ENCODE measurements around the gene TAF15.

Gene TAF15

DNA sequence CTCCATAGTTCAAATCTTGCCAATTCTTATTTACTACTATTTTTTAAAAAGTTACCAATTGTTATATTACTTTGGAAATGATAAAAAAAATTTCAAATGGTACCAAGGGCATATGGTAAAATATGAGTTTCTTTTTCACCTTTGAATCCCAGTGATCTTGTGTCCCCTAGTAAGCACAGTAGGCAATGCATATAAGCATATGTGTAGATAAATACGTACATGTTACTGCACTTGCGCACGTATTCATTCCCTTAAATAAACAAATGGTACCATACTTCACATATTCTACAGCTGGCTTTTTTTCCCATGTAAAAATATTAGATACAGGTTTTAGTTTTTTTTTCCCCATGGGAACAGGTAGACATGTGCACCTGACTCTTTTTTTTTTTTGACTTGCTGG, 31.8 kb downstream of the TAF15 start:
- Histone ChIP-seq H2BK120ac (ENCODE audit: low read depth, low read length) (no peak overlapping the region), H3K27me3 (ENCODE audit: control insufficient read depth in 3 of 3, insufficient read depth in 3 of 3, low read depth in 1 of 3, low read length in 3 of 3) (no peaks in the 10 kb centered on the region), H2BK15ac (ENCODE audit: low read length) (no peak overlapping the region), H3K18ac (ENCODE audit: low read length) (no peak overlapping the region), H3K23ac (ENCODE audit: low read depth, low read length, poor library complexity) (no peak overlapping the region), H4K91ac (ENCODE audit: low read depth, low read length, poor library complexity) (no peak overlapping the region), H3K79me1 (ENCODE audit: low read depth, low read length) (peaks cover 2% of the 10 kb centered on the region), H3K4me2 (ENCODE audit: insufficient read depth, low read length, poor library complexity, severe bottlenecking) (no peak overlapping the region), H3K9ac (ENCODE audit: low read depth, low read length, poor library complexity) (no peak overlapping the region), H3K14ac (ENCODE audit: low read length) (no peak overlapping the region), H3K36me3 (replicated peaks in 1 of 2; ENCODE audit: control insufficient read depth in 2 of 2, insufficient read depth in 2 of 2, low read length in 2 of 2) (peaks cover 46 to 99% of the 10 kb centered on the region in 2 donors), H3K4me1 (ENCODE audit: control insufficient read depth in 2 of 2, insufficient read depth in 1 of 2, low read depth in 1 of 2, low read length in 2 of 2) (no peaks in the 10 kb centered on the region), H2BK5ac (ENCODE audit: low read length) (no peak overlapping the region), H3K9me3 (replicated peaks in 1 of 2; ENCODE audit: control insufficient read depth in 2 of 2, insufficient read depth in 1 of 2, low read depth in 1 of 2, low read length in 2 of 2) (no peaks in the 10 kb centered on the region), H2AFZ (ENCODE audit: low read length) (no peak overlapping the region), H2BK12ac (ENCODE audit: low read length) (no peak overlapping the region), H2AK5ac (ENCODE audit: low read depth, low read length) (no peak overlapping the region), H4K8ac (ENCODE audit: low read depth, low read length) (no peak overlapping the region), H3K4ac (ENCODE audit: low read length) (no peak overlapping the region), H3K4me3 (ENCODE audit: low read length in 2 of 2) (no peak overlapping the region), H3K27ac (replicated peaks; ENCODE audit: low read length) (no peak overlapping the region)
- no CpG with 5 or more reads among the region's 3 CpGs for WGBS, 2 donors (ENCODE audit: extremely low coverage in 2 of 2, insufficient read length in 2 of 2, insufficient replicate concordance in 1 of 2)
- no peak for DNase-seq (ENCODE audit: low spot score)

DNA sequence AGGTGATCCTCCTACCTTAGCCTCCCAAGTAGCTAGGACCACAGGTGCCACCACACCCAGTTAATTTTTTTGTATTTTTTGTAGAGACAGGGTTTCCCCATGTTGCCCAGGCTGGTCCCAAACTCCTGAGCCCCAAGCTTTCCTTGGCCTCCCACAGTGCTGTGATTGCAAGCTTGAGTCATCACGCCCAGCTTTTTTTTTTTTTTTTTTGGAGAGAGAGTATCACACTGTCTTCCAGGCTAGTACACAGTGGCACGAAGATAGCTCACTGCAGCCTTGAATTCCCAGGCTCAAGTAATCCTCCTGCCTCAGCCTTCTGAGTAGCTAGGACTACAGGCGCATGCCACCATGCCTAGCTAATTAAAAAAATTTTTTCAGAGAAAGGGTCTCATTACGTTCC, 32.2 kb downstream of the TAF15 start:
- H3K79me1 ChIP-seq (ENCODE audit: low read depth, low read length) = peaks cover 2% of the 10 kb centered on the region
- H2BK15ac ChIP-seq (ENCODE audit: low read length) = no peak overlapping the region
- no peak for DNase-seq (ENCODE audit: low spot score)
- H2AK5ac ChIP-seq (ENCODE audit: low read depth, low read length) = no peak overlapping the region
- H3K14ac ChIP-seq (ENCODE audit: low read length) = no peak overlapping the region
- no peak overlapping the region for H2BK12ac ChIP-seq (ENCODE audit: low read length)
- H3K9me3 ChIP-seq (replicated peaks in 1 of 2; ENCODE audit: control insufficient read depth in 2 of 2, insufficient read depth in 1 of 2, low read depth in 1 of 2, low read length in 2 of 2) = no peaks in the 10 kb centered on the region
- no peak overlapping the region for H3K23ac ChIP-seq (ENCODE audit: low read depth, low read length, poor library complexity)
- H3K4me2 ChIP-seq (ENCODE audit: insufficient read depth, low read length, poor library complexity, severe bottlenecking) = no peak overlapping the region
- no peak overlapping the region for H4K91ac ChIP-seq (ENCODE audit: low read depth, low read length, poor library complexity)
- no peak overlapping the region for H2AFZ ChIP-seq (ENCODE audit: low read length)
- no peaks in the 10 kb centered on the region for H3K27me3 ChIP-seq (ENCODE audit: control insufficient read depth in 3 of 3, insufficient read depth in 3 of 3, low read depth in 1 of 3, low read length in 3 of 3)
- H3K18ac ChIP-seq (ENCODE audit: low read length) = no peak overlapping the region
- WGBS, 2 donors (ENCODE audit: extremely low coverage in 2 of 2, insufficient read length in 2 of 2, insufficient replicate concordance in 1 of 2) = no CpG with 5 or more reads among the region's 4 CpGs
- H3K4ac ChIP-seq (ENCODE audit: low read length) = no peak overlapping the region
- H2BK120ac ChIP-seq (ENCODE audit: low read depth, low read length) = no peak overlapping the region
- no peak overlapping the region for H3K9ac ChIP-seq (ENCODE audit: low read depth, low read length, poor library complexity)
- no peak overlapping the region for H4K8ac ChIP-seq (ENCODE audit: low read depth, low read length)
- no peak overlapping the region for H2BK5ac ChIP-seq (ENCODE audit: low read length)
- peaks cover 46 to 99% of the 10 kb centered on the region in 2 donors for H3K36me3 ChIP-seq (replicated peaks in 1 of 2; ENCODE audit: control insufficient read depth in 2 of 2, insufficient read depth in 2 of 2, low read length in 2 of 2)
- no peak overlapping the region for H3K27ac ChIP-seq (replicated peaks; ENCODE audit: low read length)
- no peak overlapping the region for H3K4me3 ChIP-seq (ENCODE audit: low read length in 2 of 2)
- no peaks in the 10 kb centered on the region for H3K4me1 ChIP-seq (ENCODE audit: control insufficient read depth in 2 of 2, insufficient read depth in 1 of 2, low read depth in 1 of 2, low read length in 2 of 2)

GRCh38 chr17:35842239-35842638, 33.0 kb downstream of the TAF15 start:
- H2BK15ac ChIP-seq (ENCODE audit: low read length) = no peak overlapping the region
- H3K36me3 ChIP-seq (replicated peaks in 1 of 2; ENCODE audit: control insufficient read depth in 2 of 2, insufficient read depth in 2 of 2, low read length in 2 of 2) = peaks cover 42 to 99% of the 10 kb centered on the region in 2 donors
- no peak overlapping the region for H2BK12ac ChIP-seq (ENCODE audit: low read length)
- H4K91ac ChIP-seq (ENCODE audit: low read depth, low read length, poor library complexity) = no peak overlapping the region
- H2AK5ac ChIP-seq (ENCODE audit: low read depth, low read length) = no peak overlapping the region
- no peak for DNase-seq (ENCODE audit: low spot score)
- no peak overlapping the region for H3K23ac ChIP-seq (ENCODE audit: low read depth, low read length, poor library complexity)
- no peaks in the 10 kb centered on the region for H3K9me3 ChIP-seq (replicated peaks in 1 of 2; ENCODE audit: control insufficient read depth in 2 of 2, insufficient read depth in 1 of 2, low read depth in 1 of 2, low read length in 2 of 2)
- 100% methylated on average over 1 of the region's 5 CpGs; no CpG with 5 or more reads in 1 of the 2 donors for WGBS, 2 donors (ENCODE audit: extremely low coverage in 2 of 2, insufficient read length in 2 of 2, insufficient replicate concordance in 1 of 2)
- no peak overlapping the region for H3K27ac ChIP-seq (replicated peaks; ENCODE audit: low read length)
- H3K4me1 ChIP-seq (ENCODE audit: control insufficient read depth in 2 of 2, insufficient read depth in 1 of 2, low read depth in 1 of 2, low read length in 2 of 2) = no peaks in the 10 kb centered on the region
- H4K8ac ChIP-seq (ENCODE audit: low read depth, low read length) = no peak overlapping the region
- no peak overlapping the region for H3K18ac ChIP-seq (ENCODE audit: low read length)
- no peak overlapping the region for H2BK5ac ChIP-seq (ENCODE audit: low read length)
- H3K14ac ChIP-seq (ENCODE audit: low read length) = no peak overlapping the region
- H2AFZ ChIP-seq (ENCODE audit: low read length) = no peak overlapping the region
- H3K79me1 ChIP-seq (ENCODE audit: low read depth, low read length) = peaks cover 2% of the 10 kb centered on the region
- no peak overlapping the region for H2BK120ac ChIP-seq (ENCODE audit: low read depth, low read length)
- no peak overlapping the region for H3K9ac ChIP-seq (ENCODE audit: low read depth, low read length, poor library complexity)
- no peak overlapping the region for H3K4me2 ChIP-seq (ENCODE audit: insufficient read depth, low read length, poor library complexity, severe bottlenecking)
- H3K4ac ChIP-seq (ENCODE audit: low read length) = no peak overlapping the region
- H3K4me3 ChIP-seq (ENCODE audit: low read length in 2 of 2) = no peak overlapping the region
- H3K27me3 ChIP-seq (ENCODE audit: control insufficient read depth in 3 of 3, insufficient read depth in 3 of 3, low read depth in 1 of 3, low read length in 3 of 3) = no peaks in the 10 kb centered on the region

DNA sequence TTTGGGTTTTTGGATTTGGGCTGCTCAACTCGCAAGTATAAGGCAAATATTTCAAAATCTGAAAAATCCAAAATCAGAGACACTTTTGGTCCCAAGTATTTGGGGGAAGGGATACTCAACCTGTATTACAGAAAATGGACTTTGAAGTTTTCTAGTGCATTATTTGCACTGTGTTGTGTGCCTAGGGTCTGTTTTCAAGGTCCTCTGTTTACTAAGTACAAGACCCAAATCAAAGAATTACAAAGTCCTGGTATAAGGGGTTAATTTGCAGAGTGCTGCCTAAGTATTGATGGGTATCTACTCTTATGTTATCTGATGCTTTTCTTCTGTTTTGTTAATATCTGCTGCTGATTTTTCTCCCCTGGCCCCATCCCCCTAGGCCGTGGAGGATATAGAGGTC, 34.4 kb downstream of the TAF15 start:
- no peaks in the 10 kb centered on the region for H3K4me1 ChIP-seq (ENCODE audit: control insufficient read depth in 2 of 2, insufficient read depth in 1 of 2, low read depth in 1 of 2, low read length in 2 of 2)
- H2AK5ac ChIP-seq (ENCODE audit: low read depth, low read length) = no peak overlapping the region
- H3K14ac ChIP-seq (ENCODE audit: low read length) = no peak overlapping the region
- H3K23ac ChIP-seq (ENCODE audit: low read depth, low read length, poor library complexity) = no peak overlapping the region
- H4K8ac ChIP-seq (ENCODE audit: low read depth, low read length) = no peak overlapping the region
- no peak overlapping the region for H3K4ac ChIP-seq (ENCODE audit: low read length)
- no peak overlapping the region for H2AFZ ChIP-seq (ENCODE audit: low read length)
- H3K27ac ChIP-seq (replicated peaks; ENCODE audit: low read length) = no peak overlapping the region
- peaks cover 2% of the 10 kb centered on the region for H3K79me1 ChIP-seq (ENCODE audit: low read depth, low read length)
- H3K27me3 ChIP-seq (ENCODE audit: control insufficient read depth in 3 of 3, insufficient read depth in 3 of 3, low read depth in 1 of 3, low read length in 3 of 3) = no peaks in the 10 kb centered on the region
- DNase-seq (ENCODE audit: low spot score) = no peak
- no peak overlapping the region for H4K91ac ChIP-seq (ENCODE audit: low read depth, low read length, poor library complexity)
- no peak overlapping the region for H3K9ac ChIP-seq (ENCODE audit: low read depth, low read length, poor library complexity)
- no peak overlapping the region for H3K18ac ChIP-seq (ENCODE audit: low read length)
- no peak overlapping the region for H2BK12ac ChIP-seq (ENCODE audit: low read length)
- peaks cover 42 to 99% of the 10 kb centered on the region in 2 donors for H3K36me3 ChIP-seq (replicated peaks in 1 of 2; ENCODE audit: control insufficient read depth in 2 of 2, insufficient read depth in 2 of 2, low read length in 2 of 2)
- WGBS, 2 donors (ENCODE audit: extremely low coverage in 2 of 2, insufficient read length in 2 of 2, insufficient replicate concordance in 1 of 2) = no CpG with 5 or more reads among the region's 2 CpGs
- no peak overlapping the region for H3K4me3 ChIP-seq (ENCODE audit: low read length in 2 of 2)
- H3K9me3 ChIP-seq (replicated peaks in 1 of 2; ENCODE audit: control insufficient read depth in 2 of 2, insufficient read depth in 1 of 2, low read depth in 1 of 2, low read length in 2 of 2) = no peaks in the 10 kb centered on the region
- no peak overlapping the region for H3K4me2 ChIP-seq (ENCODE audit: insufficient read depth, low read length, poor library complexity, severe bottlenecking)
- H2BK5ac ChIP-seq (ENCODE audit: low read length) = no peak overlapping the region
- H2BK15ac ChIP-seq (ENCODE audit: low read length) = no peak overlapping the region
- no peak overlapping the region for H2BK120ac ChIP-seq (ENCODE audit: low read depth, low read length)

All from neuronal stem cell (in vitro differentiated cells).